Ectodermal cell (in vitro differentiated cells): ENCODE measurements around the gene PIEZO2. TPM values are rescaled to one million over a fixed set of nuclear protein-coding genes. Genes with fewer than 3 reads are reported as not detected.
A peak's percentile ranks its signal among the peaks of the same experiment; 100 is the strongest.
"Not testable (repeated sequence)": the region's sequence is repeated elsewhere in the genome, so short reads cannot be mapped to it uniquely, and the experiment has no call there.

Source experiments
- H3K27ac ChIP-seq: 2 replicates; pipeline ENCODE4 v1.7.0; 2013; ENCODE audit warnings: mild to moderate bottlenecking, low read depth, low read length; ENCODE audit not compliant: insufficient read depth, poor library complexity, severe bottlenecking
- H3K27me3 ChIP-seq: 2 replicates; pipeline ENCODE4 v1.7.0; 2013; ENCODE audit warnings: mild to moderate bottlenecking, low read length; ENCODE audit not compliant: insufficient read depth, control insufficient read depth, poor library complexity, severe bottlenecking
- H3K36me3 ChIP-seq: one replicate; pipeline ENCODE4 v1.7.0; 2013; ENCODE audit warnings: low read length; ENCODE audit not compliant: control insufficient read depth, insufficient read depth
- H3K4me1 ChIP-seq: one replicate; pipeline ENCODE4 v1.7.0; 2013; ENCODE audit warnings: low read length; ENCODE audit not compliant: control insufficient read depth, insufficient read depth
- H3K4me3 ChIP-seq: 2 replicates; pipeline ENCODE4 v1.7.0; 2013; ENCODE audit warnings: low read depth, low read length, control low read depth; ENCODE audit not compliant: insufficient read depth
- H3K9me3 ChIP-seq: 2 replicates; pipeline ENCODE4 v1.7.0; 2013; ENCODE audit warnings: mild to moderate bottlenecking, low read length, moderate library complexity; ENCODE audit not compliant: control insufficient read depth
- WGBS, 2 experiments: methylation state at CpG; one replicate each; pipeline ENCODE4 v1.1.7; 2013; ENCODE audit warnings: missing lambda C conversion rate in 2 of 2; 5-methylcytosine and 5-hydroxymethylcytosine counted together
- polyA plus RNA-seq, 4 experiments: library from polyadenylated mRNA; stranded (reverse); fragments of 50-300 nt; gene quantifications; one replicate each; pipeline ENCODE4 v1.2.3, GENCODE V29; 2013

PIEZO2 gene
- polyA plus RNA-seq (2013, experiment 1 of 4), result 5.2 TPM
- polyA plus RNA-seq (2013, experiment 2 of 4), result 4.0 TPM
- 4.8 TPM for polyA plus RNA-seq (2013, experiment 3 of 4)
- 4.2 TPM for polyA plus RNA-seq (2013, experiment 4 of 4)

GRCh38 chr18:11149441-11150270 is at the start of gene PIEZO2:
Gene PIEZO2 (minus strand): TSS chr18:11149569. CDS start chr18:11148588, 981 bp downstream.
- H3K27me3 ChIP-seq, result peaks cover 67% of the 10 kb centered on the region
- peak within 1 kb of the TSS; percentile 39 for H3K4me3 ChIP-seq
- H3K9me3 ChIP-seq, result no peaks in the 10 kb centered on the region
- H3K27ac ChIP-seq, result no peak within 1 kb of the TSS
- H3K4me1 ChIP-seq, result peaks cover 18% of the 10 kb centered on the region
- no peaks in the 10 kb centered on the region for H3K36me3 ChIP-seq
- 4% methylated on average over 62 of the region's 62 CpGs for WGBS, 2 experiments

GRCh38 chr18:11183637-11184036 is 34.3 kb upstream of the PIEZO2 start:
- Histone ChIP-seq H3K27me3 (no peaks in the 10 kb centered on the region), H3K9me3 (no peaks in the 10 kb centered on the region), H3K4me1 (no peaks in the 10 kb centered on the region), H3K27ac (no peak overlapping the region), H3K36me3 (no peaks in the 10 kb centered on the region), H3K4me3 (no peak overlapping the region)
- 86 to 98% methylated on average over 2 of the region's 2 CpGs for WGBS, 2 experiments

- WGBS, 2 experiments, result no CpG with 5 or more reads among the region's 1 CpG
- H3K36me3 ChIP-seq, H3K4me3 ChIP-seq, H3K4me1 ChIP-seq, H3K9me3 ChIP-seq, H3K27ac ChIP-seq, H3K27me3 ChIP-seq: not testable (repeated sequence)
Observed at GRCh38 chr18:11181629-11182028, 32.3 kb upstream of the PIEZO2 start.

- no peaks in the 10 kb centered on the region for H3K4me1 ChIP-seq
- no peaks in the 10 kb centered on the region for H3K9me3 ChIP-seq
- H3K27ac ChIP-seq, result no peak overlapping the region
- H3K4me3 ChIP-seq, result no peak overlapping the region
- no peaks in the 10 kb centered on the region for H3K36me3 ChIP-seq
- H3K27me3 ChIP-seq, result no peaks in the 10 kb centered on the region
- 87 to 90% methylated on average over 6 of the region's 6 CpGs for WGBS, 2 experiments
Observed at GRCh38 chr18:11179959-11180519, 30.7 kb upstream of the PIEZO2 start.

GRCh38 chr18:11178951-11179549 is 29.7 kb upstream of the PIEZO2 start:
- Histone ChIP-seq H3K27ac (no peak overlapping the region), H3K9me3 (no peaks in the 10 kb centered on the region)
- WGBS, 2 experiments, result 95% methylated on average over 14 of the region's 14 CpGs

GRCh38 chr18:11177382-11177781 is 28.0 kb upstream of the PIEZO2 start:
- no peak overlapping the region for H3K4me3 ChIP-seq
- 92 to 96% methylated on average over 3 of the region's 3 CpGs for WGBS, 2 experiments
- no peak overlapping the region for H3K27ac ChIP-seq
- no peaks in the 10 kb centered on the region for H3K4me1 ChIP-seq
- no peaks in the 10 kb centered on the region for H3K9me3 ChIP-seq
- no peaks in the 10 kb centered on the region for H3K27me3 ChIP-seq
- no peaks in the 10 kb centered on the region for H3K36me3 ChIP-seq

More at GRCh38 chr18:11178951-11179549, 29.7 kb upstream of the PIEZO2 start:
- no peaks in the 10 kb centered on the region for H3K4me1 ChIP-seq
- no peaks in the 10 kb centered on the region for H3K27me3 ChIP-seq
- no peak overlapping the region for H3K4me3 ChIP-seq
- H3K36me3 ChIP-seq, result no peaks in the 10 kb centered on the region

- H3K36me3 ChIP-seq, result no peaks in the 10 kb centered on the region
- 89 to 96% methylated on average over 3 of the region's 3 CpGs for WGBS, 2 experiments
- no peaks in the 10 kb centered on the region for H3K27me3 ChIP-seq
- H3K4me1 ChIP-seq, result no peaks in the 10 kb centered on the region
- H3K9me3 ChIP-seq, result no peaks in the 10 kb centered on the region
- H3K4me3 ChIP-seq, result no peak overlapping the region
- H3K27ac ChIP-seq, result no peak overlapping the region
Observed at GRCh38 chr18:11176481-11176881, 27.1 kb upstream of the PIEZO2 start.

- Histone ChIP-seq H3K27ac (no peak overlapping the region), H3K4me3 (no peak overlapping the region), H3K9me3 (no peaks in the 10 kb centered on the region), H3K27me3 (no peaks in the 10 kb centered on the region), H3K36me3 (no peaks in the 10 kb centered on the region), H3K4me1 (no peaks in the 10 kb centered on the region)
- 88 to 90% methylated on average over 4 to 5 of the region's 5 CpGs for WGBS, 2 experiments
Observed at GRCh38 chr18:11175266-11175979, 26.1 kb upstream of the PIEZO2 start.

GRCh38 chr18:11174179-11174578 is 24.8 kb upstream of the PIEZO2 start:
- H3K27me3 ChIP-seq, H3K27ac ChIP-seq, H3K9me3 ChIP-seq, H3K36me3 ChIP-seq, H3K4me1 ChIP-seq, H3K4me3 ChIP-seq: not testable (repeated sequence)
- 90% methylated on average over 11 of the region's 11 CpGs for WGBS, 2 experiments

- 93 to 94% methylated on average over 1 of the region's 1 CpG for WGBS, 2 experiments
- H3K9me3 ChIP-seq, result no peaks in the 10 kb centered on the region
Observed at GRCh38 chr18:11167778-11168177, 18.4 kb upstream of the PIEZO2 start.

More at GRCh38 chr18:11167778-11168177, 18.4 kb upstream of the PIEZO2 start:
- Histone ChIP-seq H3K4me1 (no peaks in the 10 kb centered on the region), H3K27ac (no peak overlapping the region), H3K36me3 (no peaks in the 10 kb centered on the region), H3K27me3 (peaks cover 4% of the 10 kb centered on the region), H3K4me3 (no peak overlapping the region)
